ENCODE measurements around the gene GYG2. TPM values are rescaled to one million over a fixed set of nuclear protein-coding genes. Genes with fewer than 3 reads are reported as not detected.
A peak's percentile ranks its signal among the peaks of the same experiment; 100 is the strongest.

Gene GYG2
- total and polyA plus RNA-seq, 2 of the 8 experiments (the other 6 are each of a cell fraction or from before 2014, with no cell fraction given), result 52.8 to 65.3 TPM

GRCh38 chrX:2848871-2849301, 20.2 kb downstream of the GYG2 start:
- Histone ChIP-seq H4K20me1 (replicated peaks in 1 of 2; ENCODE audit: control insufficient read depth in 1 of 2, insufficient read depth in 2 of 2, low read length in 2 of 2) (no peaks in the 10 kb centered on the region), H2BK15ac (ENCODE audit: low read length) (no peak overlapping the region), H3K4me3 (ENCODE audit: extremely low read depth in 1 of 4, insufficient read depth in 2 of 4, low read depth in 3 of 4, low read length in 4 of 4) (0 out of 8 replicates have a peak overlapping the region, but pooled peaks of 1 of the 4 experiments have one; percentile 6), H2BK120ac (replicated peaks; ENCODE audit: low read depth, low read length) (no peak overlapping the region), H3K79me2 (ENCODE audit: control insufficient read depth in 1 of 2, insufficient read depth in 2 of 2, low read length in 2 of 2) (no peaks in the 10 kb centered on the region), H3K4me2 (ENCODE audit: insufficient read depth in 1 of 2, low read depth in 2 of 2, low read length in 2 of 2) (peak overlapping the region; percentile 28 to 56; a peak in 3 of 4 replicates), H3K23me2 (ENCODE audit: low read depth, low read length) (no peaks in the 10 kb centered on the region), H3K14ac (ENCODE audit: insufficient read length) (no peak overlapping the region), H2BK20ac (ENCODE audit: low read length) (peak overlapping the region; percentile 72; the same call in 1 of the 2 replicates), H3K27ac (ENCODE audit: low read depth, low read length) (no peak overlapping the region), H3K79me1 (ENCODE audit: low read depth, low read length) (no peaks in the 10 kb centered on the region), H4K8ac (ENCODE audit: extremely low read depth, insufficient read depth, low read length) (no peak overlapping the region), H2BK5ac (ENCODE audit: low read depth, low read length) (peak overlapping the region; percentile 44; the same call in 1 of the 2 replicates), H4K5ac (ENCODE audit: insufficient read length, low read depth, low read length) (no peak overlapping the region), H3K36me3 (ENCODE audit: control insufficient read depth in 2 of 4, insufficient read depth in 4 of 4, low read length in 3 of 4) (peaks cover 0 to 3% (median 0%) of the 10 kb centered on the region in 4 experiments; a peak in 4 of 8 replicates), H2AFZ (ENCODE audit: low read length) (no peak overlapping the region), H3K9ac (replicated peaks in 1 of 4; ENCODE audit: extremely low read depth in 1 of 4, low read depth in 3 of 4, low read length in 3 of 4) (no peak overlapping the region), H3K23ac (ENCODE audit: insufficient read length) (no peak overlapping the region), H3K56ac (replicated peaks; ENCODE audit: insufficient read length, low read depth, low read length) (no peak overlapping the region), H2AK5ac (ENCODE audit: low read depth, low read length) (peak overlapping the region; percentile 65; the same call in 1 of the 2 replicates), H2BK12ac (ENCODE audit: low read depth, low read length) (no peak overlapping the region), H3K9me3 (ENCODE audit: insufficient read depth in 2 of 2, low read depth in 1 of 2, low read length in 1 of 2) (no peaks in the 10 kb centered on the region), H3K4ac (replicated peaks; ENCODE audit: insufficient read length, low read depth, low read length) (no peak overlapping the region), H3K27me3 (replicated peaks in 1 of 4; ENCODE audit: control insufficient read depth in 3 of 4, extremely low read depth in 1 of 4, insufficient read depth in 3 of 4, low read length in 3 of 4) (no peaks in the 10 kb centered on the region), H4K91ac (replicated peaks; ENCODE audit: insufficient read length, low read length) (no peak overlapping the region), H3K4me1 (replicated peaks in 1 of 4; ENCODE audit: control insufficient read depth in 3 of 4, insufficient read depth in 4 of 4, low read length in 3 of 4) (peaks cover 0 to 8% (median 2%) of the 10 kb centered on the region in 4 experiments; a peak in 3 of 7 replicates), H3K18ac (ENCODE audit: extremely low read depth, low read length) (no peak overlapping the region)
- WGBS, 2 experiments (ENCODE audit: extremely low coverage in 1 of 2, insufficient coverage in 1 of 2, insufficient read length in 1 of 2, insufficient replicate concordance in 2 of 2, low coverage in 1 of 2, low lambda C conversion rate in 2 of 2, missing lambda C conversion rate in 1 of 2), result 52% methylated on average over 9 of the region's 9 CpGs; no CpG with 5 or more reads in 1 of the 2 experiments
- CTCF ChIA-PET (ENCODE audit: partially characterized antibody), result no interaction called here
- DNase-seq (ENCODE audit: low read depth in 1 of 2, low spot score in 2 of 2) (no peak), FAIRE-seq (peak; percentile 81)
- POLR2A ChIA-PET (ENCODE audit: partially characterized antibody), result interaction anchor here (0.6 to 1.6 kb wide), 3 partner anchors 13 to 60 kb away, joined by 3 read pairs; no protein-coding TSS in a partner anchor
- no peak for TF ChIP-seq CREB1 (IDR thresholded peaks at IDR 0.05)
- TF ChIP-seq HDAC2 (IDR thresholded peaks at IDR 0.05; ENCODE audit: borderline replicate concordance in 1 of 2, low read depth in 2 of 2, low read length in 2 of 2), result no peak
- TF ChIP-seq TEAD4 (IDR thresholded peaks at IDR 0.05; ENCODE audit: low read depth, low read length), result peak; percentile 35; the same call in 1 of the 2 replicates
- TF ChIP-seq BRCA1 (IDR thresholded peaks at IDR 0.05; ENCODE audit: low read depth, low read length), result no peak
- TF ChIP-seq TBP (IDR thresholded peaks at IDR 0.05; ENCODE audit: low read depth, low read length), result no peak
